Measurements from ENCODE around the gene ADSS1. TPM values are rescaled to one million over a fixed set of nuclear protein-coding genes. Genes with fewer than 3 reads are reported as not detected.

Gene ADSS1
- total and polyA plus RNA-seq, 4 donors: 5.3 to 9.3 (median 7.1) TPM

- Histone ChIP-seq H3K4me1 (ENCODE audit: control insufficient read depth in 5 of 5, insufficient read depth in 5 of 5, low read length in 5 of 5) (peaks cover 0 to 39% (median 32%) of the 10 kb centered on the region in 5 donors), H3K27ac (ENCODE audit: low read depth in 1 of 2, low read length in 1 of 2) (peak overlapping the region in 1 of 2 donors; percentile 20), H3K9me3 (ENCODE audit: control insufficient read depth in 4 of 4, insufficient read depth in 3 of 4, low read length in 3 of 4) (no peaks in the 10 kb centered on the region), H3K27me3 (ENCODE audit: control insufficient read depth in 3 of 3, insufficient read depth in 3 of 3, low read length in 2 of 3) (no peaks in the 10 kb centered on the region), H3K36me3 (ENCODE audit: control insufficient read depth in 4 of 4, insufficient read depth in 4 of 4, low read length in 4 of 4) (peaks cover 0 to 46% (median 10%) of the 10 kb centered on the region in 4 donors), H3K4me3 (no peak overlapping the region), H3K9ac (ENCODE audit: insufficient read depth in 1 of 2, low read length in 2 of 2) (no peak overlapping the region)
- DNase-seq (no peak), ATAC-seq (ENCODE audit: insufficient read depth, low FRiP score) (no peak)
- 66 to 75% methylated on average over 7 of the region's 7 CpGs for WGBS, 2 donors
- TF ChIP-seq CTCF (IDR thresholded peaks at IDR 0.05; ENCODE audit: control extremely low read depth, extremely low read depth): no peak
These were observed 63.7 kb downstream of the ADSS1 start for GRCh38 chr14:104787736-104788135.

DNA sequence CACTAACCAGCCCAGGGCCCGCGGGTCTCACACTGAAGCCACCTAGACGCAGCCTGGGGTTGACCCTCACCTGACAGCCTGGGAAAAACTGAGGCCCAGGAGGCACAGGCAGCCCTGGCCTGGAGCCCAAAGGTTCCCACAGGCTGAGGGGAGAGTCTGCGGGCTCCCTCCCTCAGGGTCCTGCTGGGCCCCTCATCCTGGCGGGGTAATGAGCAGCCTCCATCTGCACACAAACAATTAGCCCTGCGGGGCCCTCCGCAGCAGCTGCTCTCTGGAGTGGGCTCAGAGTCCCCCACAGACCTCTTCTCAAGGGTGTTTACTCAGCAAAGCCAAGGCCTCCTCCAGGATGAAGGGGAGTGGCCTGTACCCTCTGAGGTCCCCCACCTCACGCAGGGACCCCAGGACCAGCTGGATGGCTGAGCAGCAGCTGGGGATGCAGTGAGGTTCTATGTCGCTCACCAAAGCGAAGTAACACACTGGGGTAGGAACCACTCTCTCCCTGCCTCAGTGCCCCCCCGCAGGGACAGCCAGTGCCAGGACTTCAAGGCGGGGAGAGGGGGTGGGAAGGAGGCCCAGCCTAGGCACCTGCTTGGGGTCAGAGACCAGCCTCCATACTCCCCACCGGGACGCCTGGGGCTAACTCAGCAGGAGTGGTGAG, 64.3 kb downstream of the ADSS1 start:
- TF ChIP-seq CTCF (IDR thresholded peaks at IDR 0.05; ENCODE audit: control extremely low read depth, extremely low read depth): no peak
- no peaks in the 10 kb centered on the region for H3K27me3 ChIP-seq (ENCODE audit: control insufficient read depth in 3 of 3, insufficient read depth in 3 of 3, low read length in 2 of 3)
- H3K4me3 ChIP-seq: no peak overlapping the region
- H3K36me3 ChIP-seq (ENCODE audit: control insufficient read depth in 4 of 4, insufficient read depth in 4 of 4, low read length in 4 of 4): peaks cover 0 to 42% (median 10%) of the 10 kb centered on the region in 4 donors
- H3K4me1 ChIP-seq (ENCODE audit: control insufficient read depth in 5 of 5, insufficient read depth in 5 of 5, low read length in 5 of 5): peaks cover under 1 to 44% (median 32%) of the 10 kb centered on the region in 5 donors
- WGBS, 2 donors: 86 to 94% methylated on average over 14 of the region's 14 CpGs
- H3K9me3 ChIP-seq (ENCODE audit: control insufficient read depth in 4 of 4, insufficient read depth in 3 of 4, low read length in 3 of 4): no peaks in the 10 kb centered on the region
- ATAC-seq (ENCODE audit: insufficient read depth, low FRiP score) (no peak), DNase-seq (peak in 1 of 3 donors; percentile 54)
- no peak overlapping the region for H3K9ac ChIP-seq (ENCODE audit: insufficient read depth in 1 of 2, low read length in 2 of 2)
- H3K27ac ChIP-seq (ENCODE audit: low read depth in 1 of 2, low read length in 1 of 2): peak overlapping the region in 1 of 2 donors; percentile 6

- no peak for TF ChIP-seq CTCF (IDR thresholded peaks at IDR 0.05; ENCODE audit: control extremely low read depth, extremely low read depth)
- DNase-seq: no peak
- H3K9ac ChIP-seq (ENCODE audit: insufficient read depth in 1 of 2, low read length in 2 of 2): no peak overlapping the region
- H3K36me3 ChIP-seq (ENCODE audit: control insufficient read depth in 4 of 4, insufficient read depth in 4 of 4, low read length in 4 of 4): peaks cover 0 to 37% (median 10%) of the 10 kb centered on the region in 4 donors
- ATAC-seq (ENCODE audit: insufficient read depth, low FRiP score): no peak
- H3K9me3 ChIP-seq (ENCODE audit: control insufficient read depth in 4 of 4, insufficient read depth in 3 of 4, low read length in 3 of 4): no peaks in the 10 kb centered on the region
- H3K4me1 ChIP-seq (ENCODE audit: control insufficient read depth in 5 of 5, insufficient read depth in 5 of 5, low read length in 5 of 5): peaks cover 8 to 51% (median 32%) of the 10 kb centered on the region in 5 donors
- no peak overlapping the region for H3K4me3 ChIP-seq
- 82 to 85% methylated on average over 39 of the region's 39 CpGs for WGBS, 2 donors
- no peaks in the 10 kb centered on the region for H3K27me3 ChIP-seq (ENCODE audit: control insufficient read depth in 3 of 3, insufficient read depth in 3 of 3, low read length in 2 of 3)
- H3K27ac ChIP-seq (ENCODE audit: low read depth in 1 of 2, low read length in 1 of 2): no peak overlapping the region
These were observed 65.0 kb downstream of the ADSS1 start for GRCh38 chr14:104788873-104789663.

All from lung (tissue), 12 donors.